GM21390 (cell line): ENCODE results near the gene PARD3B.

ENCODE experiments used
- ATAC-seq: cut with Tn5 transposase; IDR thresholded peaks from one replicate; pipeline ENCODE4 v1.9.1; 2021; ENCODE audit not compliant: unreplicated experiment

Gene PARD3B

DNA sequence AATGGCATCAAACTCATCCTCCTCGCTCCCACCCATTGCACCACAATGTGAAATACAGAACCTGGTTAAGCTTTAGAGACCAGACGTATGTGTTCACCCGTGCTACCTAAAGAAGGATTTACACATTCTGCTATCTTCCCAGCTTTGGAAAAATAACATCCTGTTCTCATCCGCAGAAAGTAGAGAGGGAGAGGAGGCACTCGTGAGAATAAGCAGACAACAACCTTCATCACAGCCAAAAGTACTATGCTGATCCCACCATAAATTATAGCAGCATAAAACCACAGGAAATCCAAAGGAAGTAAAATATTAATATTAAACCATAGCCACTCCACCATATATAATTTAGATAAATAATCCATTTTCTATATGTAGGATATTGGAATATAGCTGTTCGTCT lies 1025.4 kb downstream of the PARD3B start:
- no peak for ATAC-seq

DNA sequence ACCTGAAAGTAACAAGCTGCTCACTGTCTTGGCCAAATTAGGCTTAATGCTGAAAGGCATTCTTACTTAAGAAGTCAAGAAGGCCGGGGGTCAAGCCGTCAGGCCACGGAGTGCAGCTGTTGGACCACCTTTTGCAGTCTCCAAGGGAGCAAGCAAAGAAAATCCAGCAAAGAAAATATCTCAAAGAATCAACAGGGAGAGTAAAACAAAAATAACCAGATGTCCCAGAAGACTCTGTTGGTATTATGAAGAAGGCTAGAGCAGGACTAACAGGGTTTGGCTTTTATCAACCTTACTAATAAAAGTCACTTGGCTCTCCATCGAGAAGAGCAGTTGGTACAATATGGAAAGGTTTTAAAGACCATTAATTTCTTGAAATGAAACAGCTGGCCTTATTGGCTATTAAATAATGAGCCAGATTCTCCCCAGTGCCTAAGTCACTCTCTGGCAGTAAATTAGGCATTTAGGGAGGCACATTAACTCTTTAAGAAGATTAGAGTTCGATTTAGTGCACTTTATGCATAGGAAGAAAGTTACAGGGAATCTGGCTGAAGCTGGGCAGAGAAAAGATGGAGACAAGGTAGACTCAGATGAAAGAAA lies 1026.2 kb downstream of the PARD3B start:
- no peak for ATAC-seq

DNA sequence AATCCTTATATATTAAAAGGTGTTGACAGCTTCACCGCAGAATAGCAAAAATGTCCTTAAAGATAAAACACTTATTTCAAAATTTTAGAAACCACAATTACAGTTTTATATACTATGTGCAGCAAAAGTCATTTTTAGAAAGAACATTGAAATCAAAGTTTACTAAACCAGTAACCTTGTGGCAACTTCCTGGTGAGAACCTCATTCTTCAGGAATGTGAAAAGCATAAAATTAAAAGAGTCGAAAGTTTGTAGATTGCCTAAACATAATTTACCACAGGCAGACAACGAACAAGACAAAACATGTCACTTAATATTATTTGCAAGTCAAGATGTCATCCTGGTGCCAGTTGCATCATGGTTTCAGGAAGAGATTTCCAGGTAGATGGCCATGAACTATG lies 1028.7 kb downstream of the PARD3B start:
- no peak for ATAC-seq

DNA sequence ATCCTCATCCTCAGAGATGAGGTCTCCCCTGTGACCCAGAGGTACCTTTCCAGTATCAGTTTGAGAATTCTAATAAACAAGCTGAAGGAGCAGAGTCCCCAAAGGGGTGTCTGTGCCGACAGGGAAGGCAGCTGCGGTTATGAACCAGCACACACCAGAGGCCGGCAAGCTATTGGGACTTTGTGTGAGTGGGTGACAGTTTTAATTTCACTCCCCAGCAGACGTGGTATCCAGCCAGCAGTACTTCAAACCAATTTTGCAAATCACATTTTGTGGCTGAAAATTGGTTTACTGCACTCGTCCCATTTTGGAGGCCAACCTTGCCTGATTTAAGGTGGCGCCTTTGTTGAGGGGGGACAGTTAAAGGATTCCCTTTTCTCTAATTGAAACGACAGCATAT lies 1034.1 kb downstream of the PARD3B start:
- no peak for ATAC-seq

DNA sequence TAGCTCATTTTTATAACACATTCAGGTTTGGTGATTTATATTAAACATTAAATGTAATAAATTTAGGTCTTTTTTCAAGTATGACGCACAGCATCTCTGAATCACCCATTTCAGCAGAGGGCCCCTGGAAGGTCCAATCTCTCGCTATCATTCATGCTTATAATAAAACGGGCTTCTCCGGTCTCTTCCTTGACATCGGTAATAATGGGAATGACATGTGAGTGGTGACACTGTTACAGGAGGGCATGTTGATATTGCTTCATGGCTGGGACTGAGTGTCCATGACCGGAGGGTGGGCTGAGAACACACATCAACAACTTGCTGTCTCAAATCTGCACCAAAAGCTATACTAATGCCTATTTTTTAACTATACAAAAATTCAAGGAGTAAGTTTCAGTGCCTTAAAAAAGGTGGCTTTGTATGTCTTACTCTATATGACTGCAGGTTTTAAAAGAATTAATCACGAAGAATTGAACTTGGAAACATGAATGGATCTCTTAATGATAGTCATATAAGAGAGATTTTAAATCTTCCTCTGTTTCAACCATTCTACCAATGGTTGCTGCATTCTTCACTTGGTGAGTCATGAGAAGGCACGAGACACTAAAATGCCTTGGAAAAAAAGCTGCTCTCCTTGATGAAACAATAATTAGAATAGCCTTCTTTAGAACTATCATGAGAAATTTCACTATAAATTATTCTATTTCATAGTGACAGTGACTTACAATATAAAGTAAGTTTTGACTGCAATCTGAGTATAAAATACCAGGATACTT lies 1035.1 kb downstream of the PARD3B start:
- no peak for ATAC-seq

DNA sequence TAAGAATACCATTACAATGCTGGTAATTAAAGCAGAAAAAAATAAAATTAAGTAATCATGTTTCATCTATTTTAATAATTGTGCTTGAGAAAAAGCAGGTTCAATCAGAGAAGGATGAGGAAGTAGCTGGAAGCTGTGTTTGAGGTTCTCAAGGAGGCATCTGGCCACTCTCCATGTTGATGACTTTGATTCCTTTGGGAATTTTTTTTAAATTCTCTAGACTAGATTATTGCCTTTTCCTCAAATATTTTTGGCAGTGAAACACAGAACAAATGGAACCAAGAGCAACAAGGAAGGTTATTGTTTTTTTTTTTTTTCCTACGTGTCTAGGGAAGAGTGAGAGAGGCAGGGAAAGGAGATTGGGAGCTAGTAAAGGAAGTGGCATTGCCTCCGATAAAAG lies 1037.1 kb downstream of the PARD3B start:
- ATAC-seq: no peak

DNA sequence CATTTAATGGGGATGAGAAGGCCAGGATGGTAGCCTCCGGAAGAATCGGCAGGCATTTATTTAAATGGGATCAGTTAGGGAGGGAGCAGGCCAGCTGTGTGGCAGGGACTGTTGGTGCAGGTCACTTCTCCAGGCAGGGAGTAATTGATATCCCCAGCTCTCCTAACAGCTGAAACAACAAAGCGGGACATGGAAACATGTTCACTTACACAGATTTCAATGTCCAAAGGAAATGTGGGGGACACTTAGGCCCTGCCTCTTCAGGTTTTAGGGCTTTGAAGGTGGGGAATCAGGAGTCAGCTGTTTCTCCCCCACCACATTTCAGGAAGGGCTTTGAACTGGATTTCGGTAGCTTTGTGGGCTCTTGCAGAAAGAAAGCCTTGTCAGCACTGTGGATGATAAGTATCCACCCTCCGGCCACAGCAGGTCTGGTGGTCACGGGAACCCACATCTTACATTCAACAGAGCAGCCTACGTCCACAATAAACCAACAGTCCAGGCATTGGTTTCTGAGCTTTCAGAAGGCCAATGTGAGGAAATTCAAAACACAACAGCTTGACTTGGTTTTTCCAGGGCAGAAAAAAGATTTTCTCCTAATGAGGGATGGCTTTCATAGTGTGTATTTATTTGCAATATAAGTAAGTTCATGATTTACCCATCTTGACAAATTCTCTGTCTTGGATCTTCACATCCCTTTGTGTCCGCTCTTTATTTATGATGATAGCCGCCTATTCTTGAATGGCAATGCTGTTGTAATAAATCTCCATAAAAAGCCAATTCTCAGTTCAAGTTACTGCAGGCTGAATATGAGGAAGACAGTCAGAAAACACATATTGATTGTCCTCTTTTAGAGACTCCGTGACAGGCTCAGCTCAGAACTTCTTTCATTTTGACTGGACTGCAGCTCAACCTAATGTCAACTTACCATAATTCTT lies 1040.4 kb downstream of the PARD3B start:
- no peak for ATAC-seq

DNA sequence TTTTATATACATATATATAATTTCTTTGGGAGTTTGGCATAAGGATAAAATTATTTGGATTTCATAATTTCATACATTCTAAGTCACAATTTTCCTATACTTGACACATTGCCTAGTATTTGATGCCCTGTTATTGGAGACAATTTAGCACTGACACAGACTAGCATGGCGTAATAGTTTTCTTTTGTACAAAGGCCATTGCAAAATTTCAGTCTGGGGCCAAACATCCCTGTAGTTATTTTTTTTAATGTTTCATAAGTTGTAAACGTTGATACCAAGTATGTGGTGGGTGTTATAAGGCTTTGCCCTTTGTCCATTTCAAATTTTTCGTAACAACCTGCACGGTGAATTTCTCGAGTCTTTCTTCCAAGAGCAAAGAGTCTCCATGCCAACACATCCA lies 1041.4 kb downstream of the PARD3B start:
- no peak for ATAC-seq

DNA sequence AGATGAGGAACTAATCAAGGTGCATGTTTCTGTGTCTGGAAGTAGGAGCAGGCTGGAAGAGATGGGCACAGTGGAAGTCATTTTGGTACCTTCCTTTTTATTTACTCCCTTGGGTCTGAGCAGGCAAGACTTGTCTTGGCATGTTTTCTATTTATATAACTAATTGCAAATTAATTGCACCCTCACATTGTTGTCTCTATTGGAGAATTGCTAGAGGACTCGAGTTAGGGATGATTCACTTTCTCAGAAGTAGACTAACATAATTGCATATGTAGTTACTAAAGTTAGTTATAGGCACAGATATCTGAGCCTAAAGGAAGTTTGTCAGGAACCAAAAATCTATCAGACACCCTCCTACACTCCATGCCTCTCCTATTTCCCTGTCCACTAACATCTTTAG lies 1044.2 kb downstream of the PARD3B start:
- no peak for ATAC-seq

DNA sequence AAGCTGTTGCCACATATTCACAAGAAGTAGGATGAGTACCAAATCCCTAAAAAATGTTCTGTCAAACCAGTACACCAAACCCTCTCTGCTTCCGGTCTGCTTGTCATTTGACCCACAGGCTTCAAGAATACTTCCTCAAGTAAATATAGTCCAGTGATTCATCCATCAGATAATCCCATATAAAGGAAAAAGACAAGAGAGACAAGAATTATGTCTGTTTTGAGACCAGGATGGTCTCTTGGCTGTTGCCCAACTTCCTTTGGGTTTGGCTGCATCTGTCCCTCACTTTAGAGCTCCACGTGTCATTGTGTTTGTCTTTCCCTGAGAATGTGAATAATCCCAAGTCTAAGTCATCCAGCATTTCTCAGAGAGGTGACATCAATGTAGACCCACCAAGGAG lies 1045.5 kb downstream of the PARD3B start:
- no peak for ATAC-seq

DNA sequence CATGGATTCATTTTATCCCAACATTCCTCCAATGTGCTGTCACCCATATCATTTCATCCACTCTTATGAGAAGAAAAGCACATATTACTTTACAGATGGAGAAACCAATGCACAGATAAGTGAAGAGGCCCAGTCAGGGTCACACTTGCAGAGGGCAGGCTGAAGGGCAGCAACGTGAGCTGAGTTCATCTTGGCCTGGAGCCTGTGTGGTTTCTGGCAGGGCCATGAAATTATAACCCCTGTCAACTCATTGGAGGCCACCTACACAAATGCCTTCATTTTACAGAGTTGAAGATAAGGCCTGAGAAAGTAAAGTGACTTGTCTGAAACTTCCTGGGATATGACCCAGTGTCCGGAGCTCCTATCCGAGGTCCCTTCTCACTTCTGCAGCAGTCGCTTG lies 1048.6 kb downstream of the PARD3B start:
- ATAC-seq: no peak

DNA sequence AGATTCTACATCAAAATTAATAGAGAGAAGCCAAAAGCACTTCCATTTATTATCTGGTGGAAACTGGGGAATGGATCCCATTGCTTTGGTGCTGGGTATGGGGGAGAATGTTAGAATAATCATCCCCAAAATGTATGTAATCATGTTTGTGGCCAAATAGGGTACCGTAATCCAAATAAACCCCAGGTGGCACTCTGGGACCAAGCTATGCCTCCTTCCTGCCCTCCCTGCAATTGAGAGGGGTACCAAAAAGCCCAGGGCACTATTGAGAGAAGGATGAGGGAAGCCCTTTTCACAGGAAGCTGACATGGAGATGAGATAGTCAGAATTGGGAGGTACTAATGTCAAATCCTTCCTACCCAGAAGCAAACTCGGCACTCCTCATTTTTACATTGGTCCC lies 1051.3 kb downstream of the PARD3B start:
- no peak for ATAC-seq

DNA sequence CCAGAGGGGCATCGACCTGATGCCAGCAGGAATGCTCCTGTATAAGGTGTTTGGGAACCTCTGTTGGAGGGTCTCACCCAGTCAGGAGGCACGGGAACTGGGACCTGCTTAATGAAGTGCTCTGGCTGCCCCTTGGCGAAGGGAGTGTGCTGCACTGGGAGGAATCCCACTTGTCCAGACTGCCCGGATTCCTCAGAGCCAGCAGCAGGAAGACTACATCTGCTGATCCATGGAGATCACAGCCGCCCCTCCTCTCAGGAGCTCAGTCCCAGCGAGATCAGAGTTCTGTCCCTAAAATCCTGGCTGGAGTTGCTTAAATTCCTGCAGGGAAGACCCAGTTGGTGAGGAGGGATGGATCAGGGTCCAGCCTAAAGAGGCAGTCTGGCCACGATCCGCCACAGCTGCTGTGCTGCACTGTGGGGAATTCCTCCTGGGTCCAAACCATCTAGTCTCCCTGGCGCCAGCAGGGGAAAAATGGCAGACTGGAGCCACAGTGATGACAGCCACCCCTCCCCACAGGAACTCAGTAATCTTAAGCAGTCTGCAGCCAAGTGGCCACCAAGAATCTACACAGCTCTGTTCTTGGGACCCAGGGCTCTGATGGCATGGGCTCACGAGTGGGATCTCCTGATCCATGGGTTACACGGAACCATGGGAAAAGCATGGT lies 1060.5 kb downstream of the PARD3B start:
- ATAC-seq: no peak

DNA sequence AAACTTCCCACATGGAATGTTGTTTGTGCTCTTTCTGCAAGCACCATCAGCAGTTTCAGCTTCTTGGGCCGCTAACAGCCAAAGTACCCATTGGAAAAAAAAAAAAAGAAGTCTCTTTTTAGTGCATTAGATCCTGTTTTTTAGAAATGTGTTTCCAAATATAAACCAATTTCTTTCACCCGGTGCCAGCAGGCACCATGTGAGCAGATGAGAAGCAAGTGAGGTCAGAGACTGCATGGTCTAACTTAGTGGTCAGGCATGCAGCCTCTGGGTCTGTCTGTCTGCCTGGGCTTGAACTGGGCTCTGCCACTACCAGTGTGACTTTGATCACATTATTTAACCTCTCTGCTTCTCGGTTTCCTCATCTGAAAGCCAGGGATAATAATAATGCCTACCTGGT lies 1061.9 kb downstream of the PARD3B start:
- no peak for ATAC-seq

DNA sequence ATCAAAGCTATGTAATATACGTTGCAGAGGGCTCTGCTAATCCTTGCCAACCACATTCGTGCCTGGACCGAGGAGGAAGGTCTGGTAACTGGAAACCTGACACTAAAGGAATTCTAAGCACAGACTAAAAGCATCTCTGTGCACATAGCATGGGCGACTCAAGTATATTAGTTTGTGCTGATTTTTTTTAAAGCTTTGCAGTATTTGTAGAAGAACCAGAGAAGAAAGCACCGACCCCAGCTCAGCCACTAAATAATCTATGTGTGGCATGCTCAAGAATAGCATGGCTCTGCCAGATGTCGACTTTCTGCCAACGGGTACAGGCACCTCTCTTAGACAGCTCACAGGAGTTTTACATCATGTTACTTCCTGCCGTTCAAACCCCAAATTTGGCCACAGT lies 1063.8 kb downstream of the PARD3B start:
- no peak for ATAC-seq

DNA sequence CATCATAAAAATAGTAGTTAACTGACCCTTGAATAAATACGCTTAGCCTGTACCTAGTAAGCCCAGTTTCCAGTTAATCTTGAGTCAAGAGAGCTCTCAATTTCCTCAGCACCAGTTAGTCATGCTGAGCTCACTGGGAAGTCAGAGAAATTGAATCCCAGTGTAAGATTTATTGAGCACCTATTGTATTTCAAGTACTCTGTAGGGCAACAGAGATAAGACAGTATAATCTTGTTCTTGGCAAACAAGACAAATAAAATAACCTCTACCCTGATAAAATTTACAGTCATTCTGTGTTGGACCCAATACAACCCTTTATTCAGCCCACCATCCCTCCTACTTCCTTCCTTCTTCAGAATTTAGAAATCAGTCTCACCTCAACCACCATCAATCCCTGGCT lies 1065.2 kb downstream of the PARD3B start:
- ATAC-seq: no peak

DNA sequence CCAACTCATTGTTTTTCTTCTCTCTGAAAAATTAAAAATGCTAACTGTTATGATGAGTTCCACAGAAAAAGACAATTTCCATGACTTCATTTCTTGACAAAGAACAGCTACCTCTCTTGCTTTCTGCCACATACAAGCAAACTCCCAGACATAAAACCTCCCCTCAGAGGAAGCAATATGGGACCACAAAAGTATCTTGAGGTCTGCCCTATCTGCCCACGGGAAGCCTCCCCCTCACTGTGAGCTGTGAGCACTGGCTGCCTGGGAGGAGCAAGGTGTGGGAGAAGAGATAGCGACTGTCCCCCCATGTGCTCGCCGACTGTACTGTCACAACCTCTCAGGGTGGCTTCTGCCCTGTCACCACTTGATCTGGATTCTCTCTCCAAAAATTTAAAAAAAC lies 1067.4 kb downstream of the PARD3B start:
- no peak for ATAC-seq

DNA sequence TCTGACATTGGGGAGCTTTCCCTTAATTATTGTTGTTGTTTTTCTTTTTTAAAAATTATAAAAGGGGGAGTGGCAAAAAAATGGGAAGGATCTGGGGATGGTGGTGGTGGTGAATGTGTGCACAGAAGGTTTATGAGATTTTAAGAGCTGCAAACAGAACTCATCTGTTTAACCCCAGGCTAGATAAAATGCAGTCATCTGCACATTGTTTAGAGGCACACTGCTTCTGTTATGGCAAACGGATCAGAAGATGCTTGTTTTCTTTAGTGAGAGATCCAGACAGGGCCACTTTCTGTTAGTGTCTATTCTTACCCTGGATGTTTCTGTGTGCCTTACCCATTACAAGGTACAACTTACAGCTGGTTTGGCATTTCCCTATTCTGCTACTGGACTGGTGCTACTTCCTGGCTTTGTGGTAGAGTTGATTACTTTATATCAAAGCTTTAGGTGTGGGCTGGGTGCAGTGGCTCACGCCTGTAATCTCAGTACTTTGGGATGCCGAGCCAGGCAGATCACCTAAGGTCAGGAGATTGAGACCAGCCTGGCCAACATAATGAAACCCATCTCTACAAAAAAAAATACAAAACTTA lies 1068.8 kb downstream of the PARD3B start:
- ATAC-seq: no peak

DNA sequence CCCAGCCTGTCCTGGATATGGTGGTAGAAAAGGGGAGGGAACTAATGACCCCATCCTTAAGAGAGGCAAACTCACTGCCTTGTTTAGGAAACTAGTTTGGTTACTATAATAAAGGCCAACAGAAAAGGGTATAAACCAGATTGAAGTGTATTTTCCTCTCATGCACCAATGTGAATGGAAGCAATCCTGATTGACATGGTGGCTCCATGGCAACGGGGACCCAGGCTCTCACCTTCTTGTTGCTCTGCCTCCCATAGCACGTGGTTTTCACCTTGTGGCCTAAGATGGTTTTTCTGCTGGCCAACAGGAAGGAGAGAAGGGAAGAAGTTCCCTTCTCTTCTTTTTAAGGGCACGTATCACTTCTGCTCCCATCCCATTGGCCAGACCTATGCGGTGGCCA lies 1069.7 kb downstream of the PARD3B start:
- ATAC-seq: no peak

DNA sequence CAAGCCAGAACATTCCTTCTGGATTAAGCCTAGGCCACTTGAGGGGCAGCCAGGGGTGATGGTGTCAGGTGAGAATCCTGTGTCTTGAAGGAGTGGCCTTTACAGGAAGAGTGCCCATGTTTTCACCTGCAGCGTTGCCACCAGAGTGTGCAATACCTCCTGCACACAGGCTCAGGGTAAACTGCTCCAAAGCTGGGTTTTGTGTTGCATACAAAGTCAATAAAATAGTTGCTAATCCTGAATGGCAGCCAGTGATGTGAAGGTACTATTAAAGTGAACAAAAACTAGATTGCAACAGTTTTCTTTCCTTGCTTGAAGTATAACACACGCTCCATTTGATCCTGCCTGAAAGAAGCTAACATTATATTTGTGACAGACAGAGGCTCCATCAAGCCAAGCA lies 1072.6 kb downstream of the PARD3B start:
- ATAC-seq: no peak

DNA sequence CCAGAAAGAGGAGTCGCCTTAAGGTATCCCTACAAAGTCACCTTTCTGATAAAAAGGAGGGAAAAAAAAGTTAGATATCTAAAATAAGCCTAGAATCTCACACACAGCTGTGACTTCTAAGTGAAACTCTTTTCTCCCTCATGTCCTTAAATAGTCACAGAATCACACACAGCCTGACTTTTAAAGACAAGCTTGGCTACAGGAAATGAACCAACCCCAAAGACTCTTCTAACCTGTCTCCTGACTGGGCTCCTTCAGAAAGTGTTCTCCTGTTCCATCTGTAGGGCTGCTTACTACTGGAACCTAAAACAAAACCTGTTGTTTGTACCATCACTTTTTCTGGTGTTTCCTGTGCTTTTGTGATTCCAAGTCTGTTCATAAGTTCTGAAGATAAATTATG lies 1074.3 kb downstream of the PARD3B start:
- no peak for ATAC-seq
